HT1080 (cell line): ENCODE measurements around the gene ADAMTS12. TPM values are rescaled to one million over a fixed set of nuclear protein-coding genes. Genes with fewer than 3 reads are reported as not detected.

Experiments used
- DNase-seq: peaks from one replicate; pipeline ENCODE4 v3.0.0-alpha.2; 2015; ENCODE audit warnings: low read depth
- total RNA-seq: library from RNA; depleted of rRNA; stranded (reverse); fragments of >200 nt; shearing (Covaris generic); gene quantifications from 2 replicates; pipeline ENCODE4 v1.2.3, GENCODE V29; 2014

ADAMTS12 gene
- total RNA-seq, 1 experiment from 2014 or later, result 0.10 TPM

DNA sequence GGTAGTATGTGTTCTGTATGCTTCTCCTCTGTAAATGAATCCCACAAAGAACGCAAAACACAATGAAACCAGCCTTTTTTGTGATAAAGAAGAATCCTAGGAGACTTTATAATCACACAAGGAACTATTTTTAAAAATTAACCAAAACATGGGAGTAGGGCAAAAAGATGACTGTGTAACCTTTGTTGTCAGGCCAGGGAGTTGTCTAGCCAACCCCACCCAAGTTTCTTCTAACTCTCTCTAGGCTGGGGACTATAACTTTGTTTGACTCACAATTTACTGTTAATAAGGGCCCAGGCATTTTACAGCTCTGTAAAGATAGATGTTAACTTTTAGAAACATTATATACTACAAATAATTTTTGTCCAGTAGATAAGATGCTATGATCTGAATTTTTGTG lies 176.1 kb downstream of the ADAMTS12 start:
- DNase-seq, result no peak

DNA sequence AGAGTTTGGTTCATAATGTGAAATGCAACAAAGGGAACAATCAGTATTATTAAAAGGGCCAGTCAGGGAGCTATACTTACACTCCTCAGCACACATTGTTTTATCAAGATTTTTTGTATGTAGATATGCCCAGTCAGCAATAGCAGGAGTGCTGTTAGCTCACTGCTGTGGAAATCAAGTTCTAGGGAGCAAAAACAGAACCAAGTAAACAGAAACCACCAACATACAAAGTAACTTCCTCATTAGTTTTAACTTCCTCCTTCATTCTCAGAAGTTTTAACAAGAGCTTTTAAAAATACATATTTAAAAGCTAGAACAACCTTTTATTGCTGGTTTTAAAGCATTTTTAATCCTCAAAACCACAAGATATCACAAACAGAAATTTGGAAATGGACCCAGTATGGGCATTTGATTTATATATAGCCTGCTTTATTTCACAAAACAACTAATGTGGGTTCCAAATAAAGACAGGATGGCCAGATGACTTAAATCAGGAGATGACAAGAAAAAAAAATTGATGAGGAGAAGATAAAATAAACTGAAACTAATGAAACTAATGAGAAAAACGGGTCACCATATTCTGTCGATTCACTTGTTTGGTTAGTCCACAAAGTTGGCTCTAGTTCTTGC lies 178.5 kb downstream of the ADAMTS12 start:
- no peak for DNase-seq

DNA sequence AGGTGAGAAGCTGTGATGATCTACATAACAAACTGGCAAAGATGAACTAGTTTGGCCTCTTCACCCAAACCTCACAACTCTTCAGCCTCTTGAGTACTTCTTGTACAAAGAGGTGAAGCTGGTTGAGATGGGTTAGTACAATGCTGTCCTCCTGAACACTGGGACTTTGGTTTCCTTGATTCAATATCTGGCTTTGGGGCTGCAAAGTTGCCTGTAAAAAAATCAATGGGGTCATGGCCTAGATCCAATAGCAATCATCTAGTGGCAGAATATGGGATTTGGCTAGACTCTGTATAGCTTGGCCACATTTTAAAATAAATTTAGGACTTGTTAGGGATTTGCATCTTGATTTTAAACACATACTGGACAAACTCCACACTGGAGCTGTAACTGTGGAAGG lies 179.1 kb downstream of the ADAMTS12 start:
- DNase-seq, result no peak

DNA sequence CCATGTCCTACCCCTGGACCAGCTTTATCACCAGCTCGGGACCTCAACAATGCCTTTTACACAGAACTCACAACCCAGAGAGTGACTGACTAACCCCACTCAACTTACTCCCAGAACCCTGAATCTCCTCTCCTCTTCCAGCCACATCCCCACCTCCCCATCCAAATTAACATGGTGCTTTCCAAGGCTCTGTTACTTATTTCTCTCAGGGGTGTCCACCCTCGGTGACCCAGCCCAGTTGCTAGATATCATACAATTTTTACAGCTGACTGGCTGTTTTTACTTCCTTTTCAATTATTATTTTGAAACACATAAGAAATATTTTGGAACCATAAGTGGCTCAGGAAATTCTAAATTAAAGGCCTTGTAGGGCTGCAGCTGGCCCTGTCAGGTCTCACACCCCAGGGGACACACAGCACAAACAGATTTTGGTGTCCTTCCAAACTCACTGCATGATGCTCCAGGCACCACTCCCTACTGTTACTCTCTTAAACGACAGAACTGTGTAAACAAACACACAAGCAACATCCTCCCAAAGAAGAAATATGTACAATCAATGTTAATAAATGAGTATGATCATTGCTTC lies 180.6 kb downstream of the ADAMTS12 start:
- DNase-seq, result no peak

DNA sequence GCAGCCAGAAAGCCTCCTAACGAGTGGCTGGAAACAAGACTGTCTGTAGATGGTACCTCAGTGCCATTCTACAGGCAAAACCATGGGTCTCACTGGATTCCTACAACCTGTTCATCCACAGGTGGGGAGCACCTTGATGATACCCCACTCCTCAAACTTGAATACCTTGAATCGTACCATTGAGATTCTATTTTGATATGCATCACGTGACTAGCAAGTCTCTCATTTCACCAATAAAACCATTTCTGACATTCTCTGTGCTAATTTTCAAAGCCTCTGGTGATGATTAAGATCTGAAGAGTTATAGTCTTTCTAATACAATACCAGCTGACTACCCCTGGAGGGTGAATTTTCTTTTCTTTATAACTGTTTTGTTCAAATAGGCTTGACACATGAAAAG lies 188.9 kb downstream of the ADAMTS12 start:
- no peak for DNase-seq

DNA sequence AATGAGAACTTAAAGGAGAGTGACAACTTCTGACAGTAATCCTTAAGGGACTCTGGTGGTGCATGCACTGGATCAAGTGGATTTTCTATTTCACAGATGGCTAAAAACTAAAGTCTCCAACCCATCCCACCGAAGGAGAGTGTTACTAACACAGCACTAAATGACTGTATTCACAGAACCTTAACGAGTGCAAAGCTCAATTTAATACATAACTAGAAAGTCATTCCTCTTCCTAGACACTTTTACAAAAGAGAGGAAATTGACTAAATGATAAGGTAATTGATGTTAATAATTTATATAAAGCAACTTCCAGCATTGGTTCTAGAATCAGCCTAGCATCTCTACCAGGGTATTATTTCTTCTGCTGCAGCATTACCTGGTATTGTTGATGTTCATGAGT lies 189.8 kb downstream of the ADAMTS12 start:
- no peak for DNase-seq

DNA sequence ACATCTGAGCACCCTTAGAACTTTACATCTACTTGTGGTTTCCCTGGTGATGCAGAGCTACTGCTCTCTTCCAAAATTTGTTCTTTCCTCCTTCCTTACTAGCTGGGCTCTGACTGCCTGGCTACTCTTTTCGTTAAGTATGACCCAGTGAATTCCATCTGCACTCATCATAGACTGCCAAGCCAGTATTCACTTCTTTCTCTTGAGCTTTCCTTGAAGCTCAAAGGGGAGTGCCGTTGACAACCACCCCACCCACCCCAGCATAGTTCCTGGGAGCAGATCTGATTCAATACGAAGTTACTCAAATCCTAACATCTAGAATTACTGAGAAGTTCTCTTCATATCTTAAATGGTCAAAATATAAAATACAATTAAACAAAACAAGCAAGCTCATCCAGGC lies 190.5 kb downstream of the ADAMTS12 start:
- no peak for DNase-seq

DNA sequence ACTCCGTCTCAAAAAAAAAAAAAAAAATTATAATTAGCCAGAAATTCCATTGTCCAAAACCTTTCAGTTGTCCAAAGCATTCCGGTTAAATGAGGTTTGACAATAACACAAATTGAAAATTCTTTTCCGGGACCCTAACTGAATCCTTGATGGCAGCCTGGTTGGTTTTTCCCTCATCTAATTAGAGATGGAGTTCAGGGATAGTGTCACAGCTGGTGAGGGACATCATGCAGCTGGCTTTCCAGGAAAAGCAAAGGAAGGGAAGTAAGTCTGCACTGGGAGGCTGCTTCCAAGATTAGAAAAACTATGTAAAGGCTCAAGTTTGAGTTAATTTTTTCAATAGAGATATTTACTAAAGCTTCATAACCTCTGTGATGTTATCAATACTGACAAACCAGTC lies 195.4 kb downstream of the ADAMTS12 start:
- no peak for DNase-seq

DNA sequence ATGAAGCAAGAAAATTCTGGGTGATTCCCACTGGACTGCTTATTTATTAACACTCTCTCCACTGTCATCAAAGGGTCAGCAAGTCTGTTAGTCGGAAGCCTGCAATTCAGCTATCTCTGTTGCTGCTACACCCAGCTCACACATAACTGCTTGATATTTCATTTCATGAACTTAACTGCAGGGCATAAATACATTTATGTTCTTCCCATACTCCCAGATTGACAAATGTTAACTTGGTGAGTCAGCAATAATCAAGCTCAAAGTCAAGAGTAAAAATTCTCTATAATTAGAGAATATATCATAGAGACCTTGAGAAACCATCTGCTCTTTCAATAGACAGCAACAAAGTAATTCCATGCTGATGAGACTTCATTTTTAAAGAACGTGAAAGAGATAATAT lies 198.8 kb downstream of the ADAMTS12 start:
- no peak for DNase-seq

DNA sequence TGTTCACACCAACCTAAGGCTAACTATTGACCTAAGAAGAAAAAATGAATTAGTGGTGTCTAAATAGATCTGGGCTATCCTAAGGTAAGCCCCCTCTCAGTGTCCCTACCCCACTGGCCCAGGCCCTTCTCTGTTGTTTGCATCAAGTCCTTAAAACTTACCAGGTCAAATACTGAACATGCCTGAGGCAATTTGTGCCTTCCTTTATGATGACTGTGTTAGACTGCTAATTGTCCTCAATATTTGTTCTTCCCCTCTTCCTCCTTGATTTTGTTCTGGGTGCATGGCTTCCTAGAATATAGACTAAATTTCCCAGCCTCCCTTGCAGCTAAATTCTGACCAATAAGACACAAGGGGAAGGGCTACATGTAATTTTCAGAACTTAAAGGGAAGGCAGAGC lies 199.9 kb downstream of the ADAMTS12 start:
- peak; percentile 6 for DNase-seq

DNA sequence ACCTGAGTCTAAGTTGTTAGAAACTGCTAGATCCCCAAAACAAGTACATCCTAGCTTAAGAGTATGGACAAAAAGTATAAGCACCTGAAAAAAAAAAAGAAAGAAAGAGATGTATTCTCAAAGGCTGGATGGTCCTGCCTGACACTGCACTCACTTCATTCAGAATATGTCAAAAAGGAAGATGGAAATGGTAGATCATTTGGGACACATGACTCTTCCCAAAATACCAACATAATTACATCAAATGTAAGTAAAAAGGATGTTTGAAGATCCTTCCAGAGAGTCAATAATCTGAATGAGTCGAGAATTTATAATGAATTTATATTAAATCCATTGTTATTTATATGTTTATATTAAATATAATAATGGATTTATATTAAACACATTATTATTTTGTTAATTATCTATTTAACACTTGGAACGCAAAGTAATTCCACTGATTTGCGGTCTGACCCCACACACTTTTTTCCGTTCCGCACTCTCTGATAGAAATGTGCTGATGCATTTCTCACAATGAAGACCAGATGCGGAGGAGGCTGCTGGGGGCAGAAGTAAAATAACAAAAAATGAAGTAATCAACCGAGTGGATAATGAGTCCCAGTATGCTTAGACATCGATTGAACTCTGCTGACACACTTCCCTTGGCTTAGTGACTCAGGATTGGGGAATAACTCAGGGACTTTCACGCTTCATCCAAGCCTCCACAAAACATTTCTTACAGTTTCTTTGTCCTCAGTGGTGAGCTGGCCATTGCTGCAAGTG lies 201.2 kb downstream of the ADAMTS12 start:
- peak; percentile 94 for DNase-seq

DNA sequence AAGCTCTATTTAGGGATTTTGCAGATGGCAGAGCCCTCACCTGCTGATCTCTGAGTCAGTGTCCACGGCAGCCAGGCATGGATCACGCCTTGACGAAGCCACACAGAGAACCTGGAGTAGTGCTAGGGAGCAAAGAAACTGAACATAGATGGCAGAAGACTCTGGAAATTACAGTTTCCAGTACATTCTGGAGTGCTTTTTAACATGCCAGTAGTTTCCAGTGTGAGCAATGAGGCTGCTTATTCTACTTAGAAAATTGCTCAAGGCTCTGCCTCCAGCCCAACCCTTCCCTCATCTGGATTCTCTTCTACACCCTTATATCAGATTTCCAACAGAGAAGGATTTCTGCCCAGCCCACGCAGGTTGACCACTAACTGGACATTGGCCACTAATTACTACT lies 203.3 kb downstream of the ADAMTS12 start:
- DNase-seq, result no peak

DNA sequence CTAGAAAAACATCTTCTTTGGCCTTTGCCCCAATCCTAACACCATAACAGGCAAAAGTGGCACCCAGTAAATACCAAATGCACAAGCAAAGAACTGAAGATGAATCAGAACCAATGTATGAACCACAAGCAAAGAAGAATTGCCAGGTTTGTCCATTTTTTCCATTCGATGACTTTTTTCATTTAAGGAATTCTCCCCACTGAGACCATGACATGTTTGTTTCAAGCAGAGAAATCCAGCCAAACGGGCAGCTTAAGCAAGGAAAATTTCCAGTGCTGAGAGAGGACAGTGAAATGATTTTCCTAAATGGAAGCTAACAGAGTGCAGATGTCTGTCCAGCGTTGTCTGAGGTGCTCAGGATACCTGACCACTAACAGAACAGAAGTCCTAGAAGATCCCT lies 203.7 kb downstream of the ADAMTS12 start:
- DNase-seq, result no peak

DNA sequence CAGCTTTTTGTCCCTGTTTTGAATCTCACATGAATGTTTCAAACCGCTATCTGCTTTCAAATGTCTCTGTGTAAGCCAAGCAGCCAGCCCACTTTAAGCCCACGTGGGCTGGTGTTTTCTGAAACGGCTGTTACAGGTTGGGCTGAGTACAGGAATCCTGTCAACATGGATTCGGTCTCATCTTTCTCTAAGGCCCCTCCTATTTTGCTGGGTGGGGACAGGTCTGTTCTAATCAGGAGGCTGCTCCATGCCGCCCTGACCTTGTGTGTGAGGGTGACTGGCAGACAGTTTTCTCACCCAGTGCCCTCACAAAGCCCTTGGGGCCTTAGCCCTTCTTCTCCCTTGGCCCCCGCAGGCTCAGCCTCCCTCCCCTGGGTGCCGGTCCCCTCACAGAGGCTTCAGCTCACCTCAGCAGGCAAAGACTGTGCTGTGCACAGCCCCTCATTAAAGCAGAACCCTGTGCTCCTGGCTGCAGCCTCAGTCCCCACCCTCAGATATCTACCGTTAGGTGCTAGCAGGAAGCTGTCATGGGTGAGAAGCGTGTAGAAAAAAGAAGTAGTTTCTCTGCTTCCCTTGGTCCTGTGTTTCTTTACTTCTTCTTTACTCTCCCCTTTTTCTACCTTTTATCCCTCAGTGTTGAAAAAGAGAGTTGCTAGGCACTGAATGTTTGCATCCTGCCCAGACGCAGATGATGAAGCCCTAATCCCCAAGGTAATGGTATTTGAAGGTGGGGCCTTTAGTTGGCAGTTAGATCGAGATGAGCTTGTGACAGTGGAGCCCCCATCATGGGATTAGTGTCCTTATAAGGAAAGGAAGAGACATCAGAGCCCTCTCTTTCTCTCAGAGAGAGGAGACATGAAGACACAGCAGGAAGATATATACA lies 205.7 kb downstream of the ADAMTS12 start:
- DNase-seq, result no peak

DNA sequence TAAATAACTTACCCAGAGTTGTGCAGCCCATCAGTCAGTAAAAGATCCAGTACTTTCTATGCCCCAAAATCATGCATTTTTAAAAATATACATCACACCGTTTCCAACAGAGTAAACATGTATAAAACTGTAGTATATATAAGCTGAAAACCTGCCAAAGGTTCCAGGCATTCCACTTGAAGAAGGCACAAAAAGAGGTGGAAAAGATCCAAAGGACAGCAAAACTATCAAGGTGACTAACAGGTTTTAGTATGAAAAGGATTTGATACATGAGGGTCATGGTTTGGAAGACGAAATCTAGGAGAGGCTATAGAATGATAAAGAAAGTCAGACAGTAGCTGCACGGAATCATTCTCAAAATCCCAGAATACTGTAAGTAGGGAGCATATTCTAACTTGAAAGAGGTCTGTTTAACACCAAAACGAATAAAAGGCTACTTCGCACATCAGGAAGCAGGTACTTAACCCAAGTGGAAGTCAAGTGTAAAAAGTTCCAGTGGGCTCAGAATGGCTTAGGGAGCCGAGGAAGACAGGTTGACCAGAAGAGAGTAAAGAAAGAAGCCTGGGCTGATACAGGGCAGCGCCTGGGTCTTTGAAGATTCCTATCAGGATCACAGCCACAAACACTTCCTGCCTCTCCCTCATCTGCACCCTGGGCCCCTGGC lies 207.2 kb downstream of the ADAMTS12 start:
- no peak for DNase-seq

DNA sequence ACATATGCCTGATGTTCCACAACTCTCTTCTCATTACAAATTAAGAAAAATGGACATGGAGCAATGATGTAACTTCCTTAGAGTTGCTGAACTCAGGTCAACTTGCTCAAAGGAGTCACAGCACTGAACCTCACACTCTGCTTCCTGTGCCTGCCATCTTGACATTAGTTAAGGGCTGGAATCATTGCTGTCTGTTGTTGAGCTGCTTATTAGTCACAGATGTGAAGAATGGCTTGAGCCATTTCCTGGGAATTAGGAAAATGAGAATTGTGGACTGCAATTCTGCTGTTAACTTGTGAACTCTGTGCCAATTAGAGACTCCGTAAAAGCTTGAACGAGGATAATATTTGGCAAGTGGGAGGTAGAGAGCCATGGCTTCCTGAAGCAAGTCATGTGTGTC lies 212.0 kb downstream of the ADAMTS12 start:
- DNase-seq, result peak; percentile 57

DNA sequence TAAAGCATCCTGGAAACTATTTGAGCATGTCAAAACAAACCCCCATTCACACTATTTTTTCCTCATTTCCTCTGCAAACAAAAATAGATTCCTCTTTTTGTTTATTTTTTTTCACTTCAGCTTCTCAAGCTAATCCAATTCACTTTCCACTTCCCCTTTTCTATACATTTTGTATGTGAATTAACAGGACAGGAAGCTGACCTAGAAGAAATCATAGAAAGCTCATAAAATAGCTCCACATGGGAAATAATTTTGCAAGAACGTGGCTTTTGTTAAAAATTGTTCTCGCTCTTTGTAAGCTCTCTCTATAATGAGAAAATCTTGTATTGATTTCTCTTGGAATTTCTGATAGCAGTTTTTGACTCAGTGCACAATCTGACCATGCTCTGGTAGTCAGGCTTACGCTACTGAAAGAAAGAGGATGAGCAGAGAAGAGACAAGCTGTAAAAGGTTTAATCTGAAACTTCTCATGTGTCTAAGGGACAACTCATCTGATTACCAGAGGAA lies 215.8 kb downstream of the ADAMTS12 start:
- no peak for DNase-seq

DNA sequence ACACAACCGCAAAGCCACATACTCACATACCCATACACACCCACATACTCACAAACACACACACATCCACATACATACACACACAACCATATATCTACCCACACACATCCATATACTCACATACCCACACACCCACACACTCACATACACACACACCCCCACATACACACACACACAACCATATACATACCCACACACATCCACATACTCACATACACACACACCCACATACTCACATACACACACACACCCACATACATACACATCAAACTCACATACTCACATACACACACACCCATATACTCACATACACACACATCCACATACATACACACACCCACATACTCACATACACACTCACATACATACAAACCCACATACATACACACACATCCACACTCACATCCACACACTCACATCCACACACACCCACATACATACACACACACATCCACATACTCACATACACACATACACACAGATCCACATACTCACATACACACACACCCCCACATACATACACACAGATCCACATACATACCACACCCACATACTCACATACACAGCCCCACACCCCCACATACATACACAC lies 220.0 kb downstream of the ADAMTS12 start:
- no peak for DNase-seq

DNA sequence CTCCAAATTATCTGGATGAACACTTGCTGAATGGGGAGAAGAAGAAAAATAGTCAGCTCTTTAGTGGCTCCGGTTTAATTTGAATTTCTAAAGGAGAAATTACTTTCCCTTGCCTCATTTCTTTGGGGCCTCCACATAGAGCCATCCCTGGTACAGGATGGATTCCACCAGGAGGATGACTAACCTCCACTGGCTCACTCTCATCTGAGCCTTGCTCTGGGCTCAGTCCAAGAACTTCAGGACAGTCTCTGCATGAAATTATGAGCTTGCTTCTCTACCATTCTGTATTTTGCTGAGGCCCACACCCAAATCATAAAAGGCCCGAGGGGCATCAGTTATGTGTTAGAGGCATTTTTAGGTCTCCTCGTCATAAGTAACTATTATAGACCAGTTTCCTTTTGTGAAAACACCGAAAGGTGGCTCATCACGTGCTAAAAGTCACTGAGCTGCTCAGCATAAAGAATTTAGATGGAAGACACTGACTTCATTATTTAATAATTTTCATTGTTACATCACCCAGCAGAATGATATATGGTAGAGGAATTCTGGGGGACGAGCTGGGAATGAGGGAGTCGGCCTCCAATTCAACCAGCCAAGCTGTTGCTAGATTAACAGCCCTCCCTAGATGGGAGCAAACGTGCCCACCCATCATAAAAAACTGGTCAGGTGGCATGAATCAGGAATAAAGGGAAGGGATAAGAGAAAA lies 228.9 kb downstream of the ADAMTS12 start:
- peak; percentile 21 for DNase-seq
